Stimulated activated CD4-positive, alpha-beta T cell treated with anti-CD3 and anti-CD28 coated beads, Interleukin-2, amount 100 ng/mL, for 48 hours (primary cell): Measurements from ENCODE around the gene PCDH1.

Experiments
- DNase-seq, 2 donors: peaks; one replicate each; pipeline ENCODE4 v3.0.0-alpha.2; 2020

Gene PCDH1

GRCh38 chr5:141872496-141873356, 5.5 kb downstream of the PCDH1 start:
- DNase-seq: no peak

DNA sequence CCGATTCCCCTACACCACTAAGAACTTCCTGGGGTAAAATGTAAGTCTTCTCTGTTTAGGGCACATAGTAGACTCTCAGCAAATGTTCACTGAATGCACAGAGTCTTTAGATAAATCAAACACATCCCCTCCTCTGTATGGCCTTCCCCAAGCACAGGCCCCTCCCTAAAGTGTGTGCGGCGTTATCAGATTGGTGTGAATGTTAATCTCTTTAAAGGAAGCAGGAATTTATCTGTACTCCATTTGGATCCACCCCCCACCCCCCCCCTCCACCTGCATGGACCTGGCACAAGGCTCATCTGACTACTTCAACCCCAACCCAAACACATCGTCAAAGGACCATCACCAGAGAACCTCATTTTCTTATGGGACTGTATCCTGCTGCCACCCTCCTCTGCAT, 6.3 kb downstream of the PCDH1 start:
- no peak for DNase-seq

DNA sequence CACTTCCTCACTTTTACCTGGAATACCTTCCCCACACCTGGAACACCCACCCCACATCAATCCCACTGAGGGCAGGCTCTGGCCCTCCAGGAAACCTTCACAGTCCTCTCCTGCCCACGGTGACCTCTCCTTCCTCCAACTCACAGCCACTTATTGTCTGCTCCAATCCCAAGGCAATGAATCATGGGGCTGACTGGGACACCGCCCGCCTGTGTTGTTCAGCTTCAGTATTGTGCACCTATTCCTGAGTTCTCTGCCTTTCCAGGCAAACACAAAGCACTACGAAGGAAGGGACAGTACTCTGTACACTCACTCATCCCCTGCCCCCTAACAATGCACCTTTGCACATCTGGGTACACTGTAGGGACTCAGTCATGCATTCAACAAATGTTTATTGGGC, 7.3 kb downstream of the PCDH1 start:
- no peak for DNase-seq

DNA sequence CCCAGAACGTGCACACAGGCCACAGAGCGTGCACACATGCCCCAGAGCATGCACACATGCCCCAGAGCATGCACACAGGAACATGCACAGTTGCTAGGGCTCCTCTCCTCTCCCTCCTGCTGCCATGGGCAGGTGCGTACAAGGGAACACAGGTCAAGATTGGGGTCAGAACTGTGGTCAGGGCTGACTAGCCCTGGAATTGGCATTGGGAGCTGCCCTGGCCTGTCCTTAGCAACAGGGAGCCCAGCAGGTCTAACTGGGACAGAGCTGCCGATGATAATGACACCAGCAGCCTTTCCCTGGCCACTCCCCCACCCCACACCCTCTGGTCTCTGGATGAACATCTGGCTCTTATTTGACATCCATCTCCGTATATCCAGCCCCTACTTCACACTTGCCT, 8.0 kb downstream of the PCDH1 start:
- no peak for DNase-seq

- no peak for DNase-seq
Measured at GRCh38 chr5:141869514-141869913, 8.7 kb downstream of the PCDH1 start.

DNA sequence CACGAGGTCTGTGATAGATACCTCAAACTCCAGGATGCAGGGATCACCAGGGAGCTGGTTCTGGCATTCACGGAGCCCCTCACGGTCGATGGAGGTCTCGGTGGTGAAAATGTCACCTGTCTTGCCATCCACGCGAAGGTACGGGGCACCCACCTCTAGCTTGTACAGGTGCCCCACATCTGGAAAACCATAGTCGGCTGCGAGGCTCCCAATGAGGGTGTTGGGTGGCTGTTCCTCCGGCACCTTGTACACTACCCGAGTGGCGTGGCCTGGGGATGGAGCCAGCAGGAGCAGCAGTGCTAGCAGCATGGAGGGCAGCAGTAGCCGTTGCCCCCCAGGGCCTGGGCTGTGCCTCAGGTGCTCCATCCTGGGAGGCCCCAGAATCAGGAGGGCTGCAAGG, 9.2 kb downstream of the PCDH1 start:
- no peak for DNase-seq

- no peak for DNase-seq
Measured at GRCh38 chr5:141868541-141868940, 9.7 kb downstream of the PCDH1 start.

DNA sequence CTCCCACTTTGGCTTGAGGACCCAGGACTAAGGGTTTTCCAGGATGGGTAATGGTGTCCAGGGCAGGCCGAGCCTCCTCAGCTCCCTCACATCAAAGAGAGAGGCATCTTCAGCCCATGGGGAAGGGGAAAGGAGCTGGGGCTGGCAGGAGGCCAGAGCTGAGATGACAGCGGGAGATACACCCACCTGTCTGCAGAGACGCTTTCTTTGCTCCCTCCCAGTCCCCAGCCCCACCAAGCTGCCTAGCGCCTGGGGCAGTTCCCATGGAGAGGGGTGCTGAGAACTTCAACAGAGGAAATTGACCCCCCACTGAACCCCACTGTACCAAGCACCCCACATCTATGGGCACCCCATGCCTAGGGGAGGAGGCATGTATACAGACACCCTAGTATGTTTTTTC, 10.6 kb downstream of the PCDH1 start:
- no peak for DNase-seq

DNA sequence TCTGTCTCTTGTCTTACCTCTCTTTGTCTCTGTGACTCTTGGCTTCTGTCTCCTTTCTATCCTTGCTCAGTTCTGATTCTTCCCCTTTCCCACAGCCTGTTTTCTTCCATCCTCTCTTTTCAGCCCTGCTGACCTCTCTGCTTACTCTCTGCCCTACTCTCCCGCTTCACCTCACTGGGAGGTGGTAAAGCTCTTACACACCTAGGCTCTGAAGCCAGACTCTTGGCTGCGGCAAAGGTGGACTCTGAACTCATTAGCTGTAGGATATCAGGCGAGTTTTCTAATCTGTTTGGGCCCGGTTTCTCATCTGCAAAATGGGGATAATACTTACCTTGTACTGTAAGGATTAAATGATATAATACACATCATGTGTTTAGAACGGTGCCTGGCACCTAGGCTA, 11.1 kb downstream of the PCDH1 start:
- no peak for DNase-seq

- DNase-seq: no peak
Measured at GRCh38 chr5:141866096-141866495, 12.1 kb downstream of the PCDH1 start.

DNA sequence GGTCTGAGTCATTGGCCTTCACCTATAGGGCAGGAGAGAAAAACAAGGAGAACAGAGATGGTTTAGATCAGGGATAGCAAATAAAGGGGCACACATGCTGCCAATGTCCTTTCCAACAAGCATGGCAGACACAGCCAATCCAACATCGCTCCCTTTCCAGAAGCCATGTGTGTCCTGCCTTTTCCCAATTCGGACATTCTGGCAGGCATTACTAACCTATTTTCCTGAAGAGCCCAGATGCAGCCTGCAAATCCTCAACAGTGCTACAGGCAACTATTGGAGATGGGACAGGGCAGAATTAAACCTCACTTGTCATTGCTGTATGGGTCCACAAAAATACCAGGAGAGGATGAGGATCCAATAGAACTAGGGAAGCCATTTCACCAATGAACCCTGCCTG, 12.8 kb downstream of the PCDH1 start:
- no peak for DNase-seq

GRCh38 chr5:141864371-141865370, 13.5 kb downstream of the PCDH1 start:
- DNase-seq: no peak

DNA sequence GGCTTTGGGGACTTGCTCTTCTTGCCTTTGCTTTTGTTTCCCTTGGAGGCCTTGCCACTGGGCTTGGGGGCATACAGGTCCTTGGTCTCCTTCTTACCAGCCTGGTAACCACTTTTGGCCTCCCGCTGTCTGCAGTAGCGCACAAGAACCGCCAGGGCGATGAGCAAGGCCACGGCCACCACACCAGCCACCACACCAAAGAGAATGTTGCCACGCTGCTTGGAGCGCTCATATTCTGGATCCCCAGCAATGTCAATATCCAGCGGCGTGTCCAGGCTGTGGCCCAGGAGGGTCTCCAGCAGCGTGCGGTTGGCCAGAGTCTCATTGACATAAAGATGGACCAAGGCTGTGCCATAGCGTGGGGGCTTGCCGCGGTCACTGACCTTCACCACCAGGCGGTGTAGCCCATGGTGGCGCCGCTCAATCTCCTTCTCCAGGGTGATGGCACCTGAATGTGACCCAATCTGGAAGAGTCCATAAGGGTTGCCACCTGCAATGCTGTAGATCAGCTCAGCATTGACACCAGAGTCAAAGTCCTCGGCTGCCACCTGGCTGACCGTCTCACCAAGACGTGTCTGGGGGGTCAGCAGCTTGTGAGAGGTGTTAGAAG, 14.5 kb downstream of the PCDH1 start:
- no peak for DNase-seq

- no peak for DNase-seq
Measured at GRCh38 chr5:141862936-141863543, 15.2 kb downstream of the PCDH1 start.

- no peak for DNase-seq
Measured at GRCh38 chr5:141861194-141861593, 17.0 kb downstream of the PCDH1 start.

DNA sequence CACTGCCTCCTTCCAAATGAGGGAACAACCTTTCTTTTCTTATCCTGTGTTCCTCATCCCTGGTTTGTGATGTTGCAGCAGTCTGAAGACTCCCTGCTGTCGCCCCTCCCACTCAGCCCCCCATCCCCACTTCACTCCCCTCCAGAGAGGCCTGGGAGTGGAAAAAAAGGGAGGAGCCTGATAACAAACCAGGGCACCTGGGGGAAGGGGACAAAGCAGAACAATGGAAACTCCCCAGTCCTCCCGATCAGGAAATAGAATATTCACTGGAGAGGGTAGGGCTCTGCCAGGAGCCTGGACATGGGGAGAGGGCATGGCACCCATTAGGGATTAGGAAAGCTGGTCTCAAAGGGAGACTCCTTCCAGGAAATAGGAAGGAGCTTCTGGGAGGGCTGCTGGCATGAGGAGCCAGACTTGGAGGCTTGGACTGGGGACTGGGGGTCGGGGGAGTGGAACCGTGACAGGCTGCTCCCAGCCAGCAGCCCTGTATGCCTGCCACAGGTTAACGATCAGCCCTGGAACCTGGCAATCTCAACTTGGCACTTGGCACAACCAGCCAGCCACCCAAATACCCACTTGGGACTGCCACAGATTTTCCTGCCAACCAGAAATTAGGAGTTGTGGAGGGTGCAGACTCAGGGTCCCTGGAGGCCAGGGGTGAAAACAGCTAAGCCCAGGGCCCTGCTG, 20.0 kb downstream of the PCDH1 start:
- DNase-seq: no peak

GRCh38 chr5:141857226-141857625, 21.0 kb downstream of the PCDH1 start:
- DNase-seq: no peak

DNA sequence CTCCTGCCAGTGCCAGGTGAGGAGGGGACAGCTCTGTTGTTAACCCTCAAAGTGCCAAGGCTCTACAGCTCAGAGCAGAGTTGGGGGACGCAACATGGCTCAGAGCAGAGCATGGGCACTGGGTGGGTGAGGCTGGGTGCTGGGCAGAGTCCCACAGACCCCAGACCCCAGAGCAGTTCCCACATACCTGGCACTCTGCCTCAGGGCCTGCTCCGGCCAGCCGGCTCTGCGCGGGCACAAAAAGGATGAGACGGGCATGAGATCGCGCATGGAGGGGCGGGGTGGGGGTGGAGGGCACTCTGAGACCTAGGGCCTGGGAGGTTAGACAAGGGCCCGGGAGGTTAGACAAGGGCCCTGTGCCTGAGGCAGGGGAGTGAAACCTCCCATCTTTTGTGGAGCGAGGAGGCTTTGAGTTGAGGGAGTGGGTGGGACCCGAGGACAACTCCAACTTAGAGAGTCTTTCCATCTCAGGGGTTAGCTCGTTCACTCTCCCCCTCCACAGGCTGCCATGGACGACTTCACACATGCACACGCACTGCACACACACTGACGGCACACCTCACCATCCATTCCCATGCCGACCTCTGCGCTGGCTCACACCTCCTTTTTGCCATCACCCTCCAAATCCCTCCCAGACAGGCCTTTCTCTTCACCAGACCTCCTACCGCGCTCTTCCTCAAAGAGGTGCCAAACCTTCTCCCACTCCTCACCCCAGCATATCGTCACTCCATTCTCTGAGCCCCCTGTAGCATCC, 22.0 kb downstream of the PCDH1 start:
- DNase-seq: no peak

- no peak for DNase-seq
Measured at GRCh38 chr5:141855265-141856036, 22.8 kb downstream of the PCDH1 start.

DNA sequence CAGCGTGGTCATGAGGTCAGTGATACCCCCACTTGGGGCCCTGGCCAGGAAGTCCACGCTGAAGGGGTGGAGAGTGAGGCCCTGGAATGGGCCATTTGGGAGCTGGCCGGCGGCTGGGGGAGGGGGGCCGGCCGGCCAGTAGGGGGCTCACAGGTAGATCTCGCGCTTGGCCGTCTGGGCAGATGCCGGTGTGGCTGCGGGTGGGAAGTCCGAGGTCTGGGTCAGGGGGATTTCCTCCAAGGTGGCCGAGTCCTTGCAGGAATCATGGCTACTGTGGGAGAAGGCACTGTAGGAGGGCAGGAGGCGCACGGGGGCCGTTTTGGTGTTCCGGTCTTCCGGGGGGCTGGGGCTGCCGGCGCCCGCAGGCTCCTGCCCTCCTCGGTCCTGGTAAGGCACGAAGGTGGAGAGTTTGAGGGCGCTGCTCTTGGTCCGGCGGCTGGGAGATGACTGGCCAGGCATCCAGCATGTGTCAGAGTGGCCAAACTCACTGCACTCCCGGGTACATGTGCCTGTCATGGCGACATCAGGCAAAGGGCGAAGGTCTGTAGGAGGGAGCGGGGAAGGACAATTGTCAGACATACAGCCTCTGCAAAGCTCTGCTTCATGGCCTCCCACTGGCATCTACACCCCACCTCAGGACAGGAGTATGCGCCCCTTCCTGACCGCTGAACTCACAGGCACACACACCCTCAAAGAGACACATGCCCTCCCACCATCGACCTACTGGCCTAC, 24.1 kb downstream of the PCDH1 start:
- no peak for DNase-seq
